ENCODE measurements around the gene CAST.
"Not testable (repeated sequence)": the region's sequence is repeated elsewhere in the genome, so short reads cannot be mapped to it uniquely, and the experiment has no call there.

CAST gene

GRCh38 chr5:96741106-96741505 lies 78.9 kb downstream of the CAST start:
- DNase-seq (ENCODE audit: insufficient read length) (no peak), FAIRE-seq (no peak)
- no peak for TF ChIP-seq TAF1 (IDR thresholded peaks at IDR 0.05; ENCODE audit: borderline replicate concordance, low read depth, low read length)
- no peak for TF ChIP-seq POLR2A (IDR thresholded peaks at IDR 0.05; ENCODE audit: low read depth, low read length)
- TF ChIP-seq POLR2AphosphoS5 (IDR thresholded peaks at IDR 0.05; ENCODE audit: low read depth, low read length) = no peak

- DNase-seq (ENCODE audit: insufficient read length) (no peak), FAIRE-seq (no peak)
- TF ChIP-seq POLR2A (IDR thresholded peaks at IDR 0.05; ENCODE audit: low read depth, low read length) = no peak
- no peak for TF ChIP-seq TAF1 (IDR thresholded peaks at IDR 0.05; ENCODE audit: borderline replicate concordance, low read depth, low read length)
- no peak for TF ChIP-seq POLR2AphosphoS5 (IDR thresholded peaks at IDR 0.05; ENCODE audit: low read depth, low read length)
Observed at GRCh38 chr5:96741891-96742309, 79.7 kb downstream of the CAST start.

- FAIRE-seq (no peak), DNase-seq (ENCODE audit: insufficient read length) (no peak)
- no peak for TF ChIP-seq POLR2A (IDR thresholded peaks at IDR 0.05; ENCODE audit: low read depth, low read length)
- TF ChIP-seq TAF1 (IDR thresholded peaks at IDR 0.05; ENCODE audit: borderline replicate concordance, low read depth, low read length) = no peak
- no peak for TF ChIP-seq POLR2AphosphoS5 (IDR thresholded peaks at IDR 0.05; ENCODE audit: low read depth, low read length)
Observed at GRCh38 chr5:96742538-96742937, 80.4 kb downstream of the CAST start.

- no peak for TF ChIP-seq POLR2A (IDR thresholded peaks at IDR 0.05; ENCODE audit: low read depth, low read length)
- no peak for DNase-seq (ENCODE audit: insufficient read length)
- no peak for FAIRE-seq
Observed at GRCh38 chr5:96743065-96743768, 81.0 kb downstream of the CAST start.

- TF ChIP-seq POLR2AphosphoS5 (IDR thresholded peaks at IDR 0.05; ENCODE audit: low read depth, low read length) = no peak
- TF ChIP-seq POLR2A (IDR thresholded peaks at IDR 0.05; ENCODE audit: low read depth, low read length) = no peak
- no peak for TF ChIP-seq TAF1 (IDR thresholded peaks at IDR 0.05; ENCODE audit: borderline replicate concordance, low read depth, low read length)
- FAIRE-seq (no peak), DNase-seq (ENCODE audit: insufficient read length) (no peak)
Observed at GRCh38 chr5:96743805-96744204, 81.6 kb downstream of the CAST start.

GRCh38 chr5:96744218-96744617 lies 82.0 kb downstream of the CAST start:
- DNase-seq (ENCODE audit: insufficient read length); FAIRE-seq: not testable (repeated sequence)

GRCh38 chr5:96745025-96745424 lies 82.8 kb downstream of the CAST start:
- DNase-seq (ENCODE audit: insufficient read length) (no peak), FAIRE-seq (no peak)
- no peak for TF ChIP-seq POLR2A (IDR thresholded peaks at IDR 0.05; ENCODE audit: low read depth, low read length)
- no peak for TF ChIP-seq TAF1 (IDR thresholded peaks at IDR 0.05; ENCODE audit: borderline replicate concordance, low read depth, low read length)
- TF ChIP-seq POLR2AphosphoS5 (IDR thresholded peaks at IDR 0.05; ENCODE audit: low read depth, low read length) = no peak

GRCh38 chr5:96745844-96746531 lies 83.8 kb downstream of the CAST start:
- DNase-seq (ENCODE audit: insufficient read length) (no peak), FAIRE-seq (no peak)
- TF ChIP-seq POLR2AphosphoS5 (IDR thresholded peaks at IDR 0.05; ENCODE audit: low read depth, low read length) = no peak
- no peak for TF ChIP-seq POLR2A (IDR thresholded peaks at IDR 0.05; ENCODE audit: low read depth, low read length)
- TF ChIP-seq TAF1 (IDR thresholded peaks at IDR 0.05; ENCODE audit: borderline replicate concordance, low read depth, low read length) = no peak

GRCh38 chr5:96747720-96748119 lies 85.5 kb downstream of the CAST start:
- no peak for FAIRE-seq
- TF ChIP-seq POLR2AphosphoS5 (IDR thresholded peaks at IDR 0.05; ENCODE audit: low read depth, low read length) (no peak), POLR2A (IDR thresholded peaks at IDR 0.05; ENCODE audit: low read depth, low read length) (no peak), TAF1 (IDR thresholded peaks at IDR 0.05; ENCODE audit: borderline replicate concordance, low read depth, low read length) (no peak)
- no peak for DNase-seq (ENCODE audit: insufficient read length)

GRCh38 chr5:96750110-96750822 lies 88.1 kb downstream of the CAST start:
- no peak for TF ChIP-seq POLR2AphosphoS5 (IDR thresholded peaks at IDR 0.05; ENCODE audit: low read depth, low read length)
- TF ChIP-seq TAF1 (IDR thresholded peaks at IDR 0.05; ENCODE audit: borderline replicate concordance, low read depth, low read length) = no peak
- no peak for TF ChIP-seq POLR2A (IDR thresholded peaks at IDR 0.05; ENCODE audit: low read depth, low read length)
- DNase-seq (ENCODE audit: insufficient read length) (no peak), FAIRE-seq (no peak)

GRCh38 chr5:96751203-96752169 lies 89.3 kb downstream of the CAST start:
- no peak for TF ChIP-seq TAF1 (IDR thresholded peaks at IDR 0.05; ENCODE audit: borderline replicate concordance, low read depth, low read length)
- TF ChIP-seq POLR2A (IDR thresholded peaks at IDR 0.05; ENCODE audit: low read depth, low read length) = no peak
- TF ChIP-seq POLR2AphosphoS5 (IDR thresholded peaks at IDR 0.05; ENCODE audit: low read depth, low read length) = no peak
- FAIRE-seq (no peak), DNase-seq (ENCODE audit: insufficient read length) (no peak)
